GM19351 (cell line): ENCODE results near the gene CNOT11.
"Not testable (repeated sequence)": the region's sequence is repeated elsewhere in the genome, so short reads cannot be mapped to it uniquely, and the experiment has no call there.

Experiments
- ATAC-seq: cut with Tn5 transposase; IDR thresholded peaks from one replicate; pipeline ENCODE4 v1.9.1; 2021; ENCODE audit warnings: mild to moderate bottlenecking, moderate library complexity; ENCODE audit not compliant: unreplicated experiment

The CNOT11 gene

DNA sequence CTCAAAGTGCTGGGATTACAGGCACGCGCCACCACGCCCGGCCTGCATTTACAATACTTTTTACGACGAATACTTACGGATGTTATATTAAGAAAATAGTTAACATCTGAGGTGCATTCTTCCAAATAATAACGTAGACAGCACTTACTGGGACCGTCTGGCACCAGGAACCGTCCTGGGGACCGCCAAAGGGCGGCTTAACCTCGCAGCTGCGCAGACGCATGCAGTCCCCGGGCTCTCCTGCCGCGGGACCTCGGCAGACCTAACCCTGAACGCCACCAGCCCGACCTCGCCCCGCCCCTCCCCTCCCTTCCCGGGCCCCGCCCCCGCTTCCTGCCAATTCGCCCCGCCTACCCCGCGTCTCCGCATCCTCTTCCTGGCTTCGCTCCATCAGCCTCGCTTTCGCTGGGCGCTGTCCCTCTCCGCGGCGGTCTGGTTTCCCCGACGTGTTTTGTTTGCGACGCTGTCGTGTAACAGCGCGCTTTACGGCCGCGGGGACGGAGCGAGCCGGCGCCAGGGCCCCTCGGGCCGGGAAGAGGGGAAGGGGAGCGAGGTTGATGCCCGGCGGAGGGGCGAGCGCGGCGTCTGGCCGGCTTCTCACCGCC, at the start of gene CNOT11:
Gene CNOT11, plus strand, starts transcription at position 479 of the 605 bp plus-strand sequence. Its CDS starts 79 bp downstream, at position 558.
- ATAC-seq = peak; percentile 87

DNA sequence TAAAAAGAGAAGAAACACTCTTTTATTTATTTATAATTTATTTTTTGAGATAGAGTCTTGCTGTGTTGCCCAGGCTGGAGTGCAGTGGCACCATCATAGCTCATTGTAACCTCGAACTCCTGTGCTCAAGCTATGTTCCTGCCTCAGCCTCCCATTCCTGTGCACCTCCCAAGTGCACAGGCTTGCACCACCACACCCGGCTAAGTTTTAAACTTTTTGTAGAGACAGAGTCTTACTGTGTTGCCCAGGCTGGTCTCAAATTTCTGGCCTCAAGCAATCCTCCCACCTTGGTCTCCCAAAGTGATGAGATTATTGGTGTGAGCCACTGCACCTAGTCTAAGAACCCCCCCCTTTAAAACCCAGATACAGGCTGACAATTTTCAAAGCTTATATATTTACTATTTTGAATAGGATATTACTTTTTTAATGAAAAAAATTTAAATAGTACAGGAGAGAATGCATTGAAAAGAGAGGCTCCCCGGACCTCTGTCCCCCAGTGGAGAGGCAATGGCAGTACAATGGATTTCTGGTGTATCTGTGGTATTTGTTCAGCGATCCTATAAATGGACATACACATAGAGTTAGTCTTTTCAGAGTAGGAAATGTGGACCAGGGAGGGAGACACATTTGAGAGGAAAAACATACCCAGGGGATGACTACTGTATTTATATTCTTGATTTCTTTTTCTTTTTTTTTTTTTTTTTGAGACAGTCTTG, 48.1 kb upstream of the CNOT11 start:
- ATAC-seq = no peak

DNA sequence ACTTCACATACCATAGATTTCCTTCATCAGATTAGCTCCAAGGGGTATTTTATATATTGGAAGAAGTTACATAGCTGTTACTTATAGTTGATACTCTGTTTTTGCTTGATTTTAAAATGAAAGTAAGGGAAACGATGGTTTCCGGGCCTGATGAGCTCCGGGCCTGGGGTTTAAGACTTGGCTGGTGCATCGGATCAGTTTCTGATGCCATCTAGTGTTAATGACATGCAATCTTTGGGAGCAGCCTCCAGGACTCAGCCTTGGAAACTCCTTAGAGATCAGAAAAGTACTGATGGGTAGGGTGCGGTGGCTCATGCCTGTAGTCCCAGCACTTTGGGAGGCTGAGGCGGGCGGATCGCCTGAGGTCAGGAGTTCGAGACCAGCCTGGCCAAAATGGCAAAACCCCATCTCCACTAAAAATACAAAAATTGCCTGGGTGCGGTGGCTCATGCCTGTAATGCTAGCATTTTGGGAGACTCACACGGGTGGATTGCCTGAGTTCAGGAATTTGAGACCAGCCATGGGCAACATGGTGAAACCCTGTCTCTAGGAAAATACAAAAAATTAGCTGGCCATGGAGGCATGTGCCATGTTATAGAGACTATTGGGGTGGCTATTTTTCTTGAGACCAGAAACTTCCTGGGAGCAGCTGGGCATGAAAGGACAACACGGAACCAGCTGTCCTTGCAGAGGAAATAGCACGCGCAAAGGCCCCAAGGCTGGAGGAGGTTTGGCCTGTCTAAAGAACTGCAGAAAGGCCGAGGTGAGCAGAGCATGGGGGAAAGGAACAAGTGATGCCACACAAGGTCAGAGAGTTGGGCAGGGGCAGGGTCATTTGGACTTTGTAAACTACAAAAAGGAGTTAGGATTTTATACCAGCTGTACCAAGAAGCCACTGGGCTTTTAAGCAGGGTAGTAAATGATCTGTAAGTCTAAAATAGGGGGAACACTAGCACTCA, 46.9 kb upstream of the CNOT11 start:
- peak; percentile 55 for ATAC-seq

DNA sequence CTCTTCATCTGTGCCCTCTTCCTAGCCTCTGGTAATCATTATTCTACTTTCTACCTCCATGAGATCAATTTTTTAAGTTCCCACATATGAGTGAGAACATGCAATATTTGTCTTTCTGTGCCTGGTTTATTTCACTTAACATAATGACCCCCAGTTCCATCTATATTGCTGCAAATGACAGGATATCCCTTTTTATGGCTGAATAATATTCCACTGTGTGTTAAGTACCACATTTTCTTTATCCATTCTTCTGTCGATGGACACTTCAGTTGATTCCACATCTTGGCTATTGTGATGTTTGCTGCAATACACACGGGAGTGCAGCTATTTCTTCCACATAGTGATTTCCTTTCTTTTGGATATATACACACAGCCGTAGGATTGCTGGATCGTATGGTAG, 43.9 kb upstream of the CNOT11 start:
- ATAC-seq = no peak

DNA sequence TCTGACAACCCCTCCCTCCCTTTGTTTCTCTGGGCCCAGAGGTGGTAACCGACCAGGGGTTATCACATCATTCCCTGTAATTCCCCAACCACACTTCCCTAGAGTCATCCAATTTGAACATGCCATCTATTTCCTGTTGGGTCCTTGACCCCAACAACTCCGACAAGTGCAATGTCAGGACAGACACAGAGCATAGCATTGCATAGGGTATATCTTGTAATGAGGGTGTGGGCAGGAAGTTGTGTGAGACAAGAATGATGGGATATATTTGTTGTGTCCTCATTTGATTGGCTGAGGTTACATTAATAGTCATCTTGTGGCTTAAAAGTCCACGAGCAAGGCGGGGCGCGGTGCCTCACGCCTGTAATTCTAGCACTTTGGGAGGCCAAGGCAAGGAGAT, 33.4 kb upstream of the CNOT11 start:
- no peak for ATAC-seq

DNA sequence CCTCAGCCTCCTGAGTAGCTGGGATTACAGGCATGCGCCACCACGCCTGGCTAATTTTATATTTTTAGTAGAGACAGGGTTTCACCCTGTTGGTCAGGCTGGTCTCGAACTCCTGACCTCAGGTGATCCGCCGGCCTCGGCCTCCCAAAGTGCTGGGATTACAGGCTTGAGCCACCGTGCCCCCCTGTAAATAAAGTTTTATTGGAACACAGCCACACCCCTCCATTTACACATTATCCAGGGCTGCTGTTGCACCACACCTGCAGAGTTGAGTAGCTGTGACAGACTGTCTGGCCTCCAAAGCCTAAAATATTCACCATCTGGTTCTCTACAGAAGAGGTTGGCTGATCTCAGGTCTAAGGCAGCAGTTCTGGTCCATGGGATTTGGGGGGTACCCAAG, 32.6 kb upstream of the CNOT11 start:
- not testable (repeated sequence) for ATAC-seq

DNA sequence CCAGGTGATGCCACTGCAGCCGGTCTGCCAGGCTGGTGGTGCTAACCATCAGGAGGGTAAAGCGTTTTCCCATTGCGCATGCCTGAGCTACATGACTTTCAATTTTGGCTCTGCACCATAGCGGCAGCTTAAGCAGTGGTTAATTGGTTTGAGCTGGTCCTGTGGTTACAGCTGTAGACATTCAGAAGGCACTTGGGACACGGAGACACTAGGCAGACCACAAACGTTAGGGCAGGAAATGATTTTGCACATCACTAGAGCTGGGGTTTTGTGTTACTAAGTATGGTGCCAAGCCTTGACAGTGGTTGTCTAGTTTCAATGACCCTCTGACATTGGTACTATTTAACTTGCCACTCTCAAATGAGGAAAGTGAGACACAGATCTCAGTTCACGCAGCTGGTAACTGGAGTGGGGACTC, 28.9 kb upstream of the CNOT11 start:
- peak; percentile 98 for ATAC-seq

DNA sequence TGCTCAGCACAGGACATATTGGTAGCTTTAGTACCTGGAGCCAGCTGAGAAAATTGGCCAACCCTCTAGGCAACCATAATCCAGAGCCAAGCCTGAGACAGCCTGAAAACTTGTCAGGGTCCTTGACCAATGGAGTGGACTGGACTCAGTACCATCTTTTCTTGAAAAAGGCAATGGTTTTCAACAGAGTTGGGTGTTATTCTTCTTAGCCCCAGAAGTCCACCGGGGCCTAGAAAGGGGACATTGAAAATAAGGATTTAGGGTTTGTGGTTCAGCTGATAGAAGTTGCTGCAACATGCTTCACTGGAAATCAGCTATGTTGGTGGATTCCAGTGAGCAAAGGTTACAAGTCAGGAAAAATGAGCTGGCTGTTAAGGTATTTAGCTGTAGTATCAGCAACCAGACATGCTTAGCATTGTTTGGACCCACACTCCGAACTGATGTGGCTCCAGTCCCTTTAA, 22.1 kb upstream of the CNOT11 start:
- ATAC-seq = no peak

DNA sequence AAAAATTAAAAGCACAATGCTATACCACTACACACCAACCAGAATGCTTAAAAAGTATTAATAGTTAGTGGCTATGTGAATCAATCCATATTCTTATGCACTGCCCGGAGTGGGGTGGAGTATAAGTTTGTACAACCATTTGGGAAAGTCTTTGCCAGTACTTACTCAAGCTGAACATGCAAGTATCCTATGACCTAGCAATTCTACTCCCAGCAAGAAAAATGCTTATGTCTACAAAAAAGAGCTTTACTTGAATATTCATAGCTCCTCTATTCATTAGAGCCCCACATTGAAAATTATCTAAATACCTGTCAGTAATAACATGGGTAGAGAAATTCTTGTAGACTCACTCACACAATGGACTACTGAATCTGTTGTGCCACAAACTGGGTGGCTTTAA, 21.4 kb upstream of the CNOT11 start:
- ATAC-seq = no peak

DNA sequence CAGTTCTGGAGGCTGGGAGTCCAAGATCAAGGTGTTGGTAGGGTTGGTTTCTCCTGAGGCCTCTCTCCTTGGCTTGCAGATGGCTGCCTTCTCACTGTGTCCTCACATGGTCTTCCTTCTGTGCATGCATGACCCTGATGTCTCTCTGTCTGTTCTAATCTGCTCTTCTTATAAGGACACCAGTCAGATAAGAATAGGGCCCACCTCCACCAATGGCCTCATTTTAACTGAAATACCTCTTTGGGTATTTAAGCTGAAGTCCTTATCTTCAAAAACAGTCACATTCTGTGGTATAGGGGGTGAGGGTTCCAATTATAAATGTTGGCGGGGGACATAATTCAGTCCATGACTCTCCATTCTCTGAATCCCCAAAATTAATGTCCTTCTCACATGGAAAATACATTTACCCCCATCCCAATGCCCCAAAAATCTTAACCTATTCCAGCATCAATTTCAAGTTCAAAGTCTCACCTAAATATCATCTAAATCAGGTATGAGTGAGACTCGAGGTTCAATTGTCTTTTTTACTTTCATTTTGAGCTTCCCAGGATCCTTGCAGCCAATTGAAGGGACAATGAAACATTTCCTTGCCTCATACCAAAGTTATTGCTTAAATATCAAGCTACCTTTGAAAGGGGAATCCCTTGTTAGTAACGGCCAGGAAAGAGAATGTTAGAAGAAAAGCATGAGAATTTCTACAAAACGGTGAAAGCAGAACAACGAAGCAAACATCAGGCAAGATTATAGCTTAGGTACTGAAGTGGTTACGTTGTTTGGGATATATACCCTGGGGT, 20.6 kb upstream of the CNOT11 start:
- no peak for ATAC-seq

DNA sequence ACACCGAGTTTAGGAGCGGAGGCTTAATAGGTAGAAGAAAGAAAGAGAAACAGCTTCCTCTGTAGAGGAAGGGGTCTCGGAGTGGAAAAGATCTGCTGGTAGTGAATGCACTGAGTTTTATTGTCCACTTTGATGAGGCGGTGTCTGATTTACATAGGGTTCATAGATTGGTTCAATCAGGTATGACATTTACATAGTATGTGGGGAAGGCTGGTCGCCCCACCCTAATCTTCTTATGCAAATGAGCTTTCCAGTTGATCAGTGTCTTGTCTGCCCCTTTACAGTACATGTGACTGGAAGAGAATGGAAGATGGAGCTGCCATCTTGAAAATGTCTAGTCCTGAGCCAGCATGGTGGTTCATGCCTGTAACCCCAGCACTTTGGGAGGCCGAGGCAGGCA, 19.9 kb upstream of the CNOT11 start:
- no peak for ATAC-seq

DNA sequence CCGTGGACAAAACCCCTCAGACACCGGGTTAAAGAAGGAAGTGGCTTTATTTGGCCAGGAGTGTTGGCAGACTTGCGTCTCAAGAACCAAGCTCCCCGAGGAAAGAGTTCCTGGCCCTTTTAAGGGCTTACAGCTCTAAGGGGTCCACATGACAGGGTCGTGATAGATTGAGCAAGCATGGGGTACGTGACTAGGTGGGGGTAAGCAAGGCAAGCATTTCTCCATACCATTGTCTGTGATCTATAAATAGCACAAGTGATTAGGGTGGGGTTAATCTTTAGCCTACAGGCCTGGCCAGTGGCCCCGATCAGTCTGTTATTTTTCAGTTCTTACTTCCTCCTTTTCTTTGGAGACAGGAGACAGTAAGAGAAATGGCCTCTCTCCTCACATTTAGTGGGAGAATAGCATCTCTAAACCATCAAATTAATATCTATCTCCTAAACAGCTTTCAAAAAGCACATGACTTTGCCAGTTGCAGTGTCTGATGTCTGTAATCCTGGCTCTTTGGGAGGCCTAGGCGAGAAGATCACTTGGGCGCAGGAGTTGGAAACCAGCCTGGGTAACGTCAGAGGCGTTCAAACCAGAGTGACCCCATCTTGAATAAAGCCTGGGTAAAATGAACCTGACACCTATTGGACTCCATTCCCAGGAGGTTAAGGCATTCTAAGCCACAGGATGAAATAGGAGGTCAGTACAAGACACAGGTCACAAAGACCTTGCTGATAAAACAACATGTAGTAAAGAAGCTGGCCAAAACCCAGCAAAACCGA, 18.3 kb upstream of the CNOT11 start:
- ATAC-seq = no peak

DNA sequence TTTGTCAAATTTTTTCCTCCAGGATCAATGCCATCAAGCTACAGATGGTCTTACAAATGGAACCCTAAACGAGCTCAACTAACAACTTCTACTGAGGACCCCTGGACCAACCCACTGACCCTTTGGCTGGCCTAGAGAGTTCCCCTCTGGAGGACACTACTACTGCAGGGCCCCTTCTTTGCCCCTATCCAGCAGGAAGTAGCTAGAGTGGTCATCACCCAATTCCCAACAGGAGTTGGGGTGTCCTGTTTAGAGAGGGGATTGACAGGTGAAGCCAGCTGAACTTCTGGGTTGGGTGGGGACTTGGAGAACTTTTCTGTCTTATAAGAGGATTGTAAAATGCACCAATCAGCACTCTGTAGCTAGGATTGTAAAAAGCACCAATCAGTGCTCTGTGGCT, 16.7 kb upstream of the CNOT11 start:
- ATAC-seq = not testable (repeated sequence)

DNA sequence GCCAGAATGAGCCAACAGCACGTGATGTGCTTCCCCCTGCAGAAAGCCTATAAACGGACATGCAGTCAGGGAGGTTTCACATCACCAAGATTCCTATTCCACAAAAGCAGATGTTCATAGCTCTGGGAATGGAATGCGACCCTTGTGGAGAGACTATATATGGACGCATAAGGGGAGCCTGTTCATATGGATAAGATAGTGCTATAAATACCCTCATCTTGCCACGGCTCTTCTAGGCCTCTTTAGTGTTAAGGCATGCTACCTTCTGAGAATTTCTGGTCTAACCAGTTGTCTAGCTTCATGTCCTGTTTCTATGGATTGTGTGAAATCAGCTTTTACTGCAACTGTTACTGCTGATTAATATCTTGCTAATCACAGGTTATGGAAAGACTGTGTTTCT, 14.7 kb upstream of the CNOT11 start:
- not testable (repeated sequence) for ATAC-seq

DNA sequence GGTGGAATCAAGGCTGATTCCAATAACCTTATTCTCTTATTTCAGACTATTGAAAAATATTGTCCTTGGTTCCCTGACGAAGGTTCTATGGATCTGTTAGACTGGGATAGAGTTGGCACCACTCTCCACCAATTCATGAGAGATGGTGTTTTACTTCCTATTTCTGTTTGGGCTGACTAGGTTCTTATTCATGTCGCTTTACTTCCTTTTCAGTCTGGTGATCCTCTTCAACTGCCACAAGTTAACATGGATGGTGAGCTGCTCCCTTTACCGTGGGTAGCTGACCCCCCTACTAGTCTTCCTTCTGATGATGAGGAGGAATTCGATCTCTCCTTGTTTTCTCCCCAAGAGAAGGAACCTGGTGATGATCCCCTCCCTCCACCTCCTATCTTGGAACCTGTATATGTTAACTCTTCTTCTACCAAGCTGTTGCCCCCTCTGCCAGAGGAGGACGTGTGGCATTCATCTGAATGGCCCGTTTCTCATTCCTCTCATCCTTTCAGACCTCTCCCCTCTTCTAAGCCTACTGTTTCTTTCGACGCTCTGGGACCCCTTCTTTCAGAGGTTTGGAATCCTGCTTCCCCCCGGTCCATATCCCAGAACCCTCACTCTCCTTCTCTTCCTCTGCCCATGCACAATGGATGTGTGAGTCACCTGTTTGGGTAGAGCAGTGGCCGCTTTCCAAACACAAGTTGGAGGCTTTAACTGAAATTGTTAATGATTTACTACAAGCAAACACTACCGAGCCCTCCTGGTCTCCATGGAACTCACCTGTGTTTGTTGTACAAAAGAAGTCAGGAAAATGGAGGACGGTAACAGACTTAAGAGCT, 13.5 kb upstream of the CNOT11 start:
- no peak for ATAC-seq

DNA sequence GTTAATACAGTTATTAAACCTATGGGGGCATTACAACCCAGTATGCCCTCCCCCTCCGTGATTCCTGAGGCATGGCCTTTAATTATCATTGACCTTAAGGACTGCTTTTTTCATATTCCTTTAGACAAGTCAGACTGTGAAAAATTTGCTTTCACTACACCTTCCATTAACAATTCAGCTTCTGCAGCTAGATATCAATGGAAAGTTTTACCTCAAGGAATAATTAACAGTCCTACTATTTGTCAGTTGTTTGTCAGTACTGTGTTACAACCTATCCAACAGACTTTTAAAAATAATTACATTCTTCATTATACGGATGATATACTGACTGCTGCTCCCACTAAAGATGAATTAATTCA, 12.9 kb upstream of the CNOT11 start:
- ATAC-seq = not testable (repeated sequence)

DNA sequence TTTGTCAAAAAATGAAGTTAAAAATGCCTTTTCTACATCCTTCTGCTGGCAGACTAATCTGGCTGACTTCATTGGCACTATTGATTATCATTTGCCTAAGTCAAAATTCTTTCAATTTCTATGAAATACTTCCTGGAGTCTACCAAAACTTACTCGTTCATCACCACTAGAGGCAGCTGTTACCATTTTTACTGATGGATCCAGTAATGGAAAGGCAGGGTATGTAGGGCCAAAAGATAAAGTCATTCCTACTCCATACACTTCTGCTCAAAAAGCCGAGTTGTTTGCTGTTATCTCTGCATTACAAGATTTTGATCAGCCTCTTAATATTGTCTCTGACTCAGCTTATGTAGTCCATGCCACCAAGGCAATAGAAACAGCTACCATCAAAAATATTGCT, 12.0 kb upstream of the CNOT11 start:
- not testable (repeated sequence) for ATAC-seq

DNA sequence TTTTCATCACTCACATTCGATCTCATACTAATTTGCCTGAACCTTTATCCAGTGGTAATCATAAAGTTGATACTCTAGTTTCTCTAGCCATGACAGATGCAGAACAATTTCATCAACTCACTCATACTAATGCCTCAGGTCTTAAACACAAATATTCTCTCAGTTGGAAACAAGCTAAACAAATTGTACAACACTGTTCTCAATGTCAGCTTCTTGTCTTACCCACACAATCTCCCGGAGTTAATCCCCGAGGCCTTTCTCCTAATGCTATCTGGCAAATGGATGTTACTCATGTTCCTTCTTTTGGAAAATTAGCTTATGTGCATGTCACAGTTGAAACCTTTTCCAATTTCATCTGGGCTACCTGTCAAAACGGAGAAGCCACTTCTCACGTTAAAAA, 11.5 kb upstream of the CNOT11 start:
- ATAC-seq = no peak

DNA sequence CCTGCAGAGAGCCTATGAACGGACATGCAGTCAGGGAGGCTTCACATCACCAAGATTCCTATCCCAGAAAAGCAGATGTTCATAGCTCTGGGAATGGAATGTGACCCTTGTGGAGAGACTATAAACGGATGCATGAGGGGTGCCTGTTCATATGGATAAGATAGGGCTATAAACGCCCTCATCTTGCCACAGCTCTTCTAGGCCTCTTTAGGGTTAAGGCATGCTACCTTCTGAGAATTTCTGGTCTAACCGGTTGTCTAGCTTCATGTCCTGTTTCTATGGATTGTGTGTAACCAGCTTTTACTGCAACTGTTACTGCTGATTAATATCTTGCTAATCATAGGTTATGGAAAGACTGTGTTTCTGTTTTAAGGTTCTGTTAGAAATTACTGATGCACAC, 8.3 kb upstream of the CNOT11 start:
- ATAC-seq = not testable (repeated sequence)
